ENCODE measurements around the gene TRABD2B. TPM values are rescaled to one million over a fixed set of nuclear protein-coding genes. Genes with fewer than 3 reads are reported as not detected.

Gene TRABD2B
- total and polyA plus RNA-seq, 8 donors = 1.6 to 3.8 (median 3.0) TPM

GRCh38 chr1:48005253-48006117 lies 8.3 kb upstream of the TRABD2B start:
- Histone ChIP-seq H3K4me1 (no peaks in the 10 kb centered on the region), H3K36me3 (no peaks in the 10 kb centered on the region), H3K27me3 (no peaks in the 10 kb centered on the region), H3K27ac (no peak overlapping the region), H3K9me3 (no peaks in the 10 kb centered on the region), H3K4me3 (no peak overlapping the region)
- WGBS, 2 donors = 90 to 94% methylated on average over 8 of the region's 8 CpGs
- no peak for FAIRE-seq
- intact Hi-C loops (cut with DNase I) = no loop called here
- no peak for TF ChIP-seq CTCF (IDR thresholded peaks at IDR 0.05)
- DNase-seq = no peak
- no peak for ATAC-seq

GRCh38 chr1:48003741-48004531 lies 6.8 kb upstream of the TRABD2B start:
- ATAC-seq = peak in 1 of 4 donors; percentile 49
- no peaks in the 10 kb centered on the region for H3K9me3 ChIP-seq
- no peak overlapping the region for H3K4me3 ChIP-seq
- intact Hi-C loops (cut with DNase I) = no loop called here
- H3K27me3 ChIP-seq = no peaks in the 10 kb centered on the region
- no peaks in the 10 kb centered on the region for H3K36me3 ChIP-seq
- no peaks in the 10 kb centered on the region for H3K4me1 ChIP-seq
- WGBS, 2 donors = 50 to 53% methylated on average over 6 of the region's 6 CpGs
- no peak for FAIRE-seq
- no peak for DNase-seq
- TF ChIP-seq CTCF (IDR thresholded peaks at IDR 0.05) = no peak
- no peak overlapping the region for H3K27ac ChIP-seq

GRCh38 chr1:48002142-48002541 lies 5.0 kb upstream of the TRABD2B start:
- Histone ChIP-seq H3K4me1 (no peaks in the 10 kb centered on the region), H3K4me3 (no peak overlapping the region), H3K27me3 (no peaks in the 10 kb centered on the region), H3K9me3 (no peaks in the 10 kb centered on the region), H3K36me3 (no peaks in the 10 kb centered on the region), H3K27ac (no peak overlapping the region)
- intact Hi-C loops (cut with DNase I) = no loop called here
- WGBS, 2 donors = 88 to 94% methylated on average over 2 of the region's 2 CpGs
- no peak for TF ChIP-seq CTCF (IDR thresholded peaks at IDR 0.05)
- DNase-seq (no peak), ATAC-seq (no peak), FAIRE-seq (no peak)

GRCh38 chr1:48001696-48002095 lies 4.5 kb upstream of the TRABD2B start:
- DNase-seq (no peak), FAIRE-seq (no peak), ATAC-seq (no peak)
- no peak overlapping the region for H3K27ac ChIP-seq
- no peaks in the 10 kb centered on the region for H3K36me3 ChIP-seq
- H3K27me3 ChIP-seq = no peaks in the 10 kb centered on the region
- H3K4me1 ChIP-seq = peaks cover 0 to 3% (median 0%) of the 10 kb centered on the region in 3 donors
- WGBS, 2 donors = 55 to 62% methylated on average over 2 of the region's 2 CpGs
- no peak for TF ChIP-seq CTCF (IDR thresholded peaks at IDR 0.05)
- H3K9me3 ChIP-seq = no peaks in the 10 kb centered on the region
- intact Hi-C loops (cut with DNase I) = no loop called here
- H3K4me3 ChIP-seq = no peak overlapping the region
